Central memory CD8-positive, alpha-beta T cell (primary cell): Measurements from ENCODE around the gene DGKB.

Source experiments
- ATAC-seq: fragments of 150-1000 bp; cut with Tn5 transposase; replicated peaks from 2 replicates; pipeline ENCODE4 v1.10.0; 2022; ENCODE audit warnings: mild to moderate bottlenecking, moderate FRiP score, moderate number of reproducible peaks; ENCODE audit not compliant: poor library complexity, severe bottlenecking; ENCODE audit errors: extremely low read depth
- DNase-seq, 2 donors: peaks; one replicate each; pipeline ENCODE4 v3.0.0; 2021; ENCODE audit warnings: low spot score in 2 of 2
- H3K27ac Mint-ChIP-seq: one replicate; pipeline ENCODE4 v1.8.0; 2022; ENCODE audit warnings: low read depth, mild to moderate bottlenecking, moderate library complexity, mixed read lengths
- H3K27me3 Mint-ChIP-seq: one replicate; pipeline ENCODE4 v1.8.0; 2022; ENCODE audit warnings: mixed read lengths
- H3K36me3 Mint-ChIP-seq: one replicate; pipeline ENCODE4 v1.8.0; 2022; ENCODE audit warnings: mild to moderate bottlenecking, moderate library complexity, mixed read lengths; ENCODE audit not compliant: insufficient read depth
- H3K4me1 Mint-ChIP-seq: one replicate; pipeline ENCODE4 v1.8.0; 2022; ENCODE audit warnings: mixed read lengths
- H3K4me3 Mint-ChIP-seq: one replicate; pipeline ENCODE4 v1.8.0; 2022; ENCODE audit warnings: mild to moderate bottlenecking, moderate library complexity, mixed read lengths
- H3K9me3 Mint-ChIP-seq: one replicate; pipeline ENCODE4 v1.8.0; 2022; ENCODE audit warnings: mixed read lengths

Gene DGKB

GRCh38 chr7:14762561-14762960, 140.0 kb downstream of the DGKB start:
- peaks cover 7% of the 10 kb centered on the region for H3K9me3 Mint-ChIP-seq
- H3K27me3 Mint-ChIP-seq: no peaks in the 10 kb centered on the region
- no peaks in the 10 kb centered on the region for H3K4me1 Mint-ChIP-seq
- H3K36me3 Mint-ChIP-seq: no peaks in the 10 kb centered on the region
- ATAC-seq (no peak), DNase-seq (no peak)
- no peak overlapping the region for H3K4me3 Mint-ChIP-seq
- H3K27ac Mint-ChIP-seq: no peak overlapping the region

GRCh38 chr7:14761510-14762296, 140.8 kb downstream of the DGKB start:
- Mint-ChIP-seq H3K36me3 (no peaks in the 10 kb centered on the region), H3K4me1 (no peaks in the 10 kb centered on the region), H3K9me3 (peaks cover 7% of the 10 kb centered on the region), H3K27me3 (no peaks in the 10 kb centered on the region), H3K27ac (no peak overlapping the region), H3K4me3 (no peak overlapping the region)
- ATAC-seq (no peak), DNase-seq (no peak)

GRCh38 chr7:14760730-14761478, 141.6 kb downstream of the DGKB start:
- no peak overlapping the region for H3K27ac Mint-ChIP-seq
- no peaks in the 10 kb centered on the region for H3K36me3 Mint-ChIP-seq
- no peaks in the 10 kb centered on the region for H3K4me1 Mint-ChIP-seq
- no peaks in the 10 kb centered on the region for H3K27me3 Mint-ChIP-seq
- ATAC-seq: no peak
- no peak overlapping the region for H3K4me3 Mint-ChIP-seq
- no peak for DNase-seq
- peaks cover 7% of the 10 kb centered on the region for H3K9me3 Mint-ChIP-seq

GRCh38 chr7:14759785-14760184, 142.8 kb downstream of the DGKB start:
- Mint-ChIP-seq H3K36me3 (no peaks in the 10 kb centered on the region), H3K27me3 (no peaks in the 10 kb centered on the region), H3K4me3 (no peak overlapping the region), H3K4me1 (no peaks in the 10 kb centered on the region), H3K9me3 (peaks cover 7% of the 10 kb centered on the region), H3K27ac (no peak overlapping the region)
- no peak for ATAC-seq
- DNase-seq: no peak

- DNase-seq: no peak
- Mint-ChIP-seq H3K36me3 (no peaks in the 10 kb centered on the region), H3K9me3 (no peaks in the 10 kb centered on the region), H3K27ac (no peak overlapping the region), H3K4me3 (no peak overlapping the region), H3K27me3 (no peaks in the 10 kb centered on the region), H3K4me1 (no peaks in the 10 kb centered on the region)
- ATAC-seq: no peak
Measured at GRCh38 chr7:14754631-14755030, 147.9 kb downstream of the DGKB start.

GRCh38 chr7:14752301-14752700, 150.2 kb downstream of the DGKB start:
- Mint-ChIP-seq H3K4me3 (no peak overlapping the region), H3K27me3 (no peaks in the 10 kb centered on the region), H3K9me3 (peaks cover 4% of the 10 kb centered on the region), H3K36me3 (no peaks in the 10 kb centered on the region), H3K27ac (no peak overlapping the region), H3K4me1 (no peaks in the 10 kb centered on the region)
- no peak for ATAC-seq
- DNase-seq: no peak

GRCh38 chr7:14751461-14751860, 151.1 kb downstream of the DGKB start:
- H3K27me3 Mint-ChIP-seq: no peaks in the 10 kb centered on the region
- DNase-seq: no peak
- ATAC-seq: no peak
- H3K4me3 Mint-ChIP-seq: no peak overlapping the region
- H3K27ac Mint-ChIP-seq: no peak overlapping the region
- peaks cover 4% of the 10 kb centered on the region for H3K9me3 Mint-ChIP-seq
- no peaks in the 10 kb centered on the region for H3K36me3 Mint-ChIP-seq
- no peaks in the 10 kb centered on the region for H3K4me1 Mint-ChIP-seq

- H3K27me3 Mint-ChIP-seq: no peaks in the 10 kb centered on the region
Measured at GRCh38 chr7:14748461-14748860, 154.1 kb downstream of the DGKB start.

GRCh38 chr7:14747701-14748100, 154.8 kb downstream of the DGKB start:
- Mint-ChIP-seq H3K27me3 (no peaks in the 10 kb centered on the region), H3K4me3 (no peak overlapping the region), H3K36me3 (no peaks in the 10 kb centered on the region), H3K9me3 (peaks cover 4% of the 10 kb centered on the region), H3K4me1 (no peaks in the 10 kb centered on the region), H3K27ac (no peak overlapping the region)
- ATAC-seq: no peak
- no peak for DNase-seq

More at GRCh38 chr7:14748461-14748860, 154.1 kb downstream of the DGKB start:
- no peak overlapping the region for H3K27ac Mint-ChIP-seq
- H3K9me3 Mint-ChIP-seq: peaks cover 4% of the 10 kb centered on the region
- no peak for DNase-seq
- no peak overlapping the region for H3K4me3 Mint-ChIP-seq
- ATAC-seq: no peak
- no peaks in the 10 kb centered on the region for H3K4me1 Mint-ChIP-seq
- no peaks in the 10 kb centered on the region for H3K36me3 Mint-ChIP-seq

- Mint-ChIP-seq H3K4me3 (no peak overlapping the region), H3K4me1 (peaks cover under 1% of the 10 kb centered on the region), H3K27ac (no peak overlapping the region), H3K36me3 (no peaks in the 10 kb centered on the region), H3K9me3 (peaks cover 4% of the 10 kb centered on the region), H3K27me3 (no peaks in the 10 kb centered on the region)
- ATAC-seq (no peak), DNase-seq (no peak)
Measured at GRCh38 chr7:14745076-14745475, 157.5 kb downstream of the DGKB start.

- peaks cover 5% of the 10 kb centered on the region for H3K9me3 Mint-ChIP-seq
- DNase-seq: no peak
- peaks cover 8% of the 10 kb centered on the region for H3K4me1 Mint-ChIP-seq
- no peak for ATAC-seq
- no peak overlapping the region for H3K4me3 Mint-ChIP-seq
- H3K27ac Mint-ChIP-seq: no peak overlapping the region
- no peaks in the 10 kb centered on the region for H3K27me3 Mint-ChIP-seq
- H3K36me3 Mint-ChIP-seq: no peaks in the 10 kb centered on the region
Measured at GRCh38 chr7:14740606-14741005, 161.9 kb downstream of the DGKB start.

- H3K4me3 Mint-ChIP-seq: no peak overlapping the region
- DNase-seq (no peak), ATAC-seq (no peak)
- H3K27ac Mint-ChIP-seq: no peak overlapping the region
- no peaks in the 10 kb centered on the region for H3K27me3 Mint-ChIP-seq
- no peaks in the 10 kb centered on the region for H3K36me3 Mint-ChIP-seq
- H3K9me3 Mint-ChIP-seq: peaks cover 5% of the 10 kb centered on the region
- H3K4me1 Mint-ChIP-seq: peaks cover 8% of the 10 kb centered on the region
Measured at GRCh38 chr7:14739841-14740185, 162.7 kb downstream of the DGKB start.

GRCh38 chr7:14739168-14739840, 163.2 kb downstream of the DGKB start:
- ATAC-seq (no peak), DNase-seq (no peak)
- peaks cover 8% of the 10 kb centered on the region for H3K4me1 Mint-ChIP-seq
- no peak overlapping the region for H3K27ac Mint-ChIP-seq
- H3K36me3 Mint-ChIP-seq: no peaks in the 10 kb centered on the region
- H3K27me3 Mint-ChIP-seq: no peaks in the 10 kb centered on the region
- no peak overlapping the region for H3K4me3 Mint-ChIP-seq
- H3K9me3 Mint-ChIP-seq: peaks cover 5% of the 10 kb centered on the region
